NCI-H128 (cell line): ENCODE data around the gene UNC13D.
"Not testable (repeated sequence)": the region's sequence is repeated elsewhere in the genome, so short reads cannot be mapped to it uniquely, and the experiment has no call there.

ENCODE experiments used
- DNase-seq: peaks from one replicate; lab custom pipeline; 2025; ENCODE audit not compliant: unreplicated experiment; lab: John Stamatoyannopoulos, UW

The UNC13D gene

GRCh38 chr17:75822119-75822799 is 21.9 kb downstream of the UNC13D start:
- no peak for DNase-seq

GRCh38 chr17:75821552-75821951 is 22.7 kb downstream of the UNC13D start:
- DNase-seq: no peak

GRCh38 chr17:75820094-75821080 is 23.8 kb downstream of the UNC13D start:
- no peak for DNase-seq

GRCh38 chr17:75819678-75820077 is 24.5 kb downstream of the UNC13D start:
- no peak for DNase-seq

- no peak for DNase-seq
These were observed 25.1 kb downstream of the UNC13D start for GRCh38 chr17:75819116-75819515.

GRCh38 chr17:75818326-75818885 is 25.8 kb downstream of the UNC13D start:
- no peak for DNase-seq

GRCh38 chr17:75817571-75817970 is 26.6 kb downstream of the UNC13D start:
- DNase-seq: no peak

GRCh38 chr17:75816693-75817092 is 27.5 kb downstream of the UNC13D start:
- no peak for DNase-seq

GRCh38 chr17:75815399-75815798 is 28.8 kb downstream of the UNC13D start:
- DNase-seq: no peak

- DNase-seq: no peak
These were observed 29.3 kb downstream of the UNC13D start for GRCh38 chr17:75814900-75815373.

GRCh38 chr17:75814021-75814395 is 30.2 kb downstream of the UNC13D start:
- no peak for DNase-seq

GRCh38 chr17:75813081-75814020 is 30.9 kb downstream of the UNC13D start:
- no peak for DNase-seq

- no peak for DNase-seq
These were observed 31.8 kb downstream of the UNC13D start for GRCh38 chr17:75812096-75813013.

- no peak for DNase-seq
These were observed 33.0 kb downstream of the UNC13D start for GRCh38 chr17:75811174-75811573.

GRCh38 chr17:75810756-75811155 is 33.4 kb downstream of the UNC13D start:
- DNase-seq: not testable (repeated sequence)

GRCh38 chr17:75810216-75810615 is 34.0 kb downstream of the UNC13D start:
- DNase-seq: no peak

- no peak for DNase-seq
These were observed 34.5 kb downstream of the UNC13D start for GRCh38 chr17:75809631-75810111.

GRCh38 chr17:75808905-75809621 is 35.1 kb downstream of the UNC13D start:
- DNase-seq: no peak

GRCh38 chr17:75808549-75808904 is 35.7 kb downstream of the UNC13D start:
- DNase-seq: no peak
